SK-N-SH (cell line): Measurements from ENCODE around the gene PDHA2. TPM values are rescaled to one million over a fixed set of nuclear protein-coding genes. Genes with fewer than 3 reads are reported as not detected.

ENCODE experiments used
- CTCF ChIA-PET: fragments of 300-600, 350-600 bp; formaldehyde crosslinking; extraction: SDS; loops from one replicate; lab custom pipeline; 2021; lab: Yijun Ruan, JAX
- POLR2A ChIA-PET: fragments of 350-600 bp; sonication (Branson Sonifier 250); formaldehyde crosslinking; extraction: SDS; loops from one replicate; lab custom pipeline; 2020; ENCODE audit warnings: antibody characterized with exemption, inconsistent platforms; lab: Yijun Ruan, JAX
- DNase-seq: peaks from one replicate; pipeline ENCODE4 v3.0.0; 2012
- H2AFZ ChIP-seq: fragments of 200-600 bp; sonication (generic); 2 replicates; pipeline ENCODE4 v1.8.1; 2016; ENCODE audit warnings: antibody characterized with exemption, mild to moderate bottlenecking, low read depth
- H3F3A ChIP-seq: fragments of 200-600 bp; sonication (generic); replicated peaks from 2 replicates; pipeline ENCODE3; 2016; ENCODE audit warnings: antibody characterized with exemption, mild to moderate bottlenecking; ENCODE audit not compliant: insufficient read depth
- H3K27ac ChIP-seq, 2 experiments: fragments of 200-500 bp in 1 of 2; fragments of 200-600 bp in 1 of 2; sonication (Bioruptor generic) in 1 of 2; sonication (generic), shearing (Covaris generic) in 1 of 2; 2 replicates each; pipeline versions ENCODE4 v1.5.1 to v1.6.1; 2014 to 2016; ENCODE audit warnings: low read depth in 2 of 2, inconsistent platforms in 1 of 2, low read length in 1 of 2, mild to moderate bottlenecking in 1 of 2, mixed read lengths in 1 of 2
- H3K27me3 ChIP-seq: fragments of 200-600 bp; sonication (generic), shearing (Covaris generic); 2 replicates; pipeline ENCODE4 v1.6.1; 2016; ENCODE audit warnings: mixed run types; ENCODE audit not compliant: insufficient read depth
- H3K36me3 ChIP-seq, 2 experiments: fragments of 200-500 bp in 1 of 2; fragments of 200-600 bp in 1 of 2; sonication (Bioruptor generic) in 1 of 2; sonication (generic) in 1 of 2; replicated peaks in 1 of 2; 2 replicates each; pipeline versions ENCODE3 to v1.5.1; 2014 to 2016; ENCODE audit warnings: low read length in 1 of 2, mild to moderate bottlenecking in 1 of 2; ENCODE audit not compliant: insufficient read depth in 2 of 2, control insufficient read depth in 1 of 2
- H3K4me1 ChIP-seq, 2 experiments: fragments of 200-500 bp in 1 of 2; fragments of 200-600 bp in 1 of 2; sonication (Bioruptor generic) in 1 of 2; sonication (generic), shearing (Covaris generic) in 1 of 2; 2 replicates each; pipeline versions ENCODE4 v1.5.1 to v1.6.1; 2014 to 2016; ENCODE audit warnings: low read depth in 1 of 2, low read length in 1 of 2, mixed run types in 1 of 2; ENCODE audit not compliant: insufficient read depth in 2 of 2, control insufficient read depth in 1 of 2
- H3K4me2 ChIP-seq: fragments of 200-600 bp; sonication (generic), shearing (Covaris generic); 2 replicates; pipeline ENCODE4 v1.6.1; 2017; ENCODE audit warnings: mixed run types
- H3K4me3 ChIP-seq, 2 experiments: fragments of 200-500 bp in 1 of 2; fragments of 200-600 bp in 1 of 2; sonication (Bioruptor generic) in 1 of 2; sonication (generic), shearing (Covaris generic) in 1 of 2; 2 replicates each; pipeline versions ENCODE4 v1.5.1 to v1.8.1; 2014 to 2016; ENCODE audit warnings: low read depth in 2 of 2, inconsistent platforms in 1 of 2, low read length in 1 of 2, mild to moderate bottlenecking in 1 of 2, mixed read lengths in 1 of 2, moderate library complexity in 1 of 2
- H3K79me2 ChIP-seq: fragments of 200-600 bp; sonication (generic); 2 replicates; pipeline ENCODE4 v1.8.1; 2017; ENCODE audit warnings: mild to moderate bottlenecking; ENCODE audit not compliant: insufficient read depth
- H3K9ac ChIP-seq: fragments of 200-600 bp; sonication (generic); 2 replicates; pipeline ENCODE4 v1.6.1; 2017; ENCODE audit warnings: mixed run types
- H3K9me2 ChIP-seq: fragments of 200-600 bp; sonication (generic); 2 replicates; pipeline ENCODE4 v1.6.1; 2017; ENCODE audit warnings: mixed run types
- H3K9me3 ChIP-seq: fragments of 200-600 bp; sonication (generic); 2 replicates; pipeline ENCODE4 v1.6.1; 2017; ENCODE audit warnings: mixed run types, mild to moderate bottlenecking, moderate library complexity
- H4K20me1 ChIP-seq: fragments of 200-600 bp; sonication (generic); 2 replicates; pipeline ENCODE4 v1.6.1; 2017; ENCODE audit warnings: mild to moderate bottlenecking, mixed run types; ENCODE audit not compliant: insufficient read depth
- CHD2 ChIP-seq: fragments of 150-350 bp; IDR thresholded peaks from 2 replicates; pipeline ENCODE4 v1.6.1; 2018; ENCODE audit warnings: low read length; ENCODE audit not compliant: partially characterized antibody
- CTCF ChIP-seq: fragments of 200-600 bp; sonication (generic); IDR thresholded peaks from 2 replicates; pipeline ENCODE4 v1.6.1; 2017; ENCODE audit warnings: antibody characterized with exemption, mild to moderate bottlenecking, moderate library complexity
- EZH2phosphoT487 ChIP-seq: fragments of 200-600 bp; sonication (generic); IDR thresholded peaks from 2 replicates; pipeline ENCODE4 v1.6.1; 2017; ENCODE audit warnings: low read depth, mixed run types, mild to moderate bottlenecking, antibody characterized with exemption, moderate library complexity, borderline replicate concordance
- FOSL2 ChIP-seq: IDR thresholded peaks from 2 replicates; pipeline ENCODE4 v1.4.0; 2012; ENCODE audit warnings: low read depth, mild to moderate bottlenecking, moderate library complexity, borderline replicate concordance
- FOXM1 ChIP-seq: IDR thresholded peaks from 2 replicates; pipeline ENCODE4 v1.4.0; 2012; ENCODE audit warnings: low read depth, mild to moderate bottlenecking
- MAX ChIP-seq: IDR thresholded peaks from 2 replicates; pipeline ENCODE4 v1.4.0; 2012; ENCODE audit warnings: low read depth
- MEF2A ChIP-seq: IDR thresholded peaks from 2 replicates; pipeline ENCODE4 v1.4.0; 2012; ENCODE audit warnings: low read depth, borderline replicate concordance
- MXI1 ChIP-seq: IDR thresholded peaks from 2 replicates; pipeline ENCODE4 v1.6.1; 2012; ENCODE audit warnings: mild to moderate bottlenecking, low read depth, low read length, improper control_type of control experiment
- NRF1 ChIP-seq: IDR thresholded peaks from 2 replicates; pipeline ENCODE4 v1.6.1; 2012; ENCODE audit warnings: low read depth, mild to moderate bottlenecking, low read length
- RCOR1 ChIP-seq: fragments of 150-350 bp; IDR thresholded peaks from 2 replicates; pipeline ENCODE4 v1.6.1; 2017; ENCODE audit warnings: antibody characterized with exemption, low read length
- REST ChIP-seq: IDR thresholded peaks from 2 replicates; pipeline ENCODE4 v1.6.1; 2012; ENCODE audit warnings: mild to moderate bottlenecking, low read depth, low read length, moderate library complexity
- RXRA ChIP-seq: IDR thresholded peaks from 2 replicates; pipeline ENCODE4 v1.4.0; 2012; ENCODE audit warnings: low read depth, mild to moderate bottlenecking, borderline replicate concordance
- TEAD4 ChIP-seq: IDR thresholded peaks from 2 replicates; pipeline ENCODE4 v1.4.0; 2012; ENCODE audit warnings: mild to moderate bottlenecking, borderline replicate concordance; ENCODE audit not compliant: insufficient read depth
- USF1 ChIP-seq: IDR thresholded peaks from 2 replicates; pipeline ENCODE4 v1.4.0; 2012; ENCODE audit warnings: low read depth, borderline replicate concordance
- YY1 ChIP-seq: IDR thresholded peaks from 2 replicates; pipeline ENCODE4 v1.4.0; 2012; ENCODE audit warnings: low read depth, mild to moderate bottlenecking
- WGBS: methylation state at CpG from one replicate; pipeline ENCODE4 v1.1.6; 2017; ENCODE audit warnings: low lambda C conversion rate; 5-methylcytosine and 5-hydroxymethylcytosine counted together
- polyA plus RNA-seq, 3 experiments: library from polyadenylated mRNA; depleted of rRNA; stranded (reverse); fragments of >200 nt; gene quantifications; 2 replicates each; pipeline ENCODE4 v1.2.3, GENCODE V29; 2012
- TF ChIP-seq, protein P1 (sequence below): IDR thresholded peaks from 2 replicates; pipeline ENCODE4; 2012
- TF ChIP-seq, protein P2 (sequence below): fragments of 150-350 bp; IDR thresholded peaks from 2 replicates; pipeline ENCODE4 v1.6.1; 2016; ENCODE audit warnings: mild to moderate bottlenecking, low read depth, low read length

Gene PDHA2
- polyA plus RNA-seq, 1 of the 3 experiments (the other 2 are of a cell fraction), result not detected

GRCh38 chr4:95877636-95878035 lies 37.7 kb downstream of the PDHA2 start:
- no peak overlapping the region for H3K4me2 ChIP-seq
- 0 out of 2 replicates have a peak, but pooled peaks cover 6% of the 10 kb centered on the region for H3K9me3 ChIP-seq
- CTCF ChIA-PET, result interaction anchor here (1.1 kb wide), 1 partner anchor 41 kb away, joined by 3 read pairs; no protein-coding TSS in a partner anchor
- POLR2A ChIA-PET, result no interaction called here
- 86% methylated on average over 1 of the region's 1 CpG for WGBS
- no peaks in the 10 kb centered on the region for H3F3A ChIP-seq
- H3K36me3 ChIP-seq, result no peaks in the 10 kb centered on the region
- no peaks in the 10 kb centered on the region for H4K20me1 ChIP-seq
- no peak for TF ChIP-seq MEF2A
- no peak for TF ChIP-seq CTCF
- no peak for TF ChIP-seq RXRA
- TF ChIP-seq, protein P1, sequence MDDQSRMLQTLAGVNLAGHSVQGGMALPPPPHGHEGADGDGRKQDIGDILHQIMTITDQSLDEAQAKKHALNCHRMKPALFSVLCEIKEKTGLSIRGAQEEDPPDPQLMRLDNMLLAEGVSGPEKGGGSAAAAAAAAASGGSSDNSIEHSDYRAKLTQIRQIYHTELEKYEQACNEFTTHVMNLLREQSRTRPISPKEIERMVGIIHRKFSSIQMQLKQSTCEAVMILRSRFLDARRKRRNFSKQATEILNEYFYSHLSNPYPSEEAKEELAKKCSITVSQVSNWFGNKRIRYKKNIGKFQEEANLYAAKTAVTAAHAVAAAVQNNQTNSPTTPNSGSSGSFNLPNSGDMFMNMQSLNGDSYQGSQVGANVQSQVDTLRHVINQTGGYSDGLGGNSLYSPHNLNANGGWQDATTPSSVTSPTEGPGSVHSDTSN, result no peak
- TF ChIP-seq RCOR1, result no peak
- TF ChIP-seq TEAD4, result no peak
- no peak for TF ChIP-seq FOXM1
- TF ChIP-seq NRF1, result no peak
- TF ChIP-seq, protein P2, sequence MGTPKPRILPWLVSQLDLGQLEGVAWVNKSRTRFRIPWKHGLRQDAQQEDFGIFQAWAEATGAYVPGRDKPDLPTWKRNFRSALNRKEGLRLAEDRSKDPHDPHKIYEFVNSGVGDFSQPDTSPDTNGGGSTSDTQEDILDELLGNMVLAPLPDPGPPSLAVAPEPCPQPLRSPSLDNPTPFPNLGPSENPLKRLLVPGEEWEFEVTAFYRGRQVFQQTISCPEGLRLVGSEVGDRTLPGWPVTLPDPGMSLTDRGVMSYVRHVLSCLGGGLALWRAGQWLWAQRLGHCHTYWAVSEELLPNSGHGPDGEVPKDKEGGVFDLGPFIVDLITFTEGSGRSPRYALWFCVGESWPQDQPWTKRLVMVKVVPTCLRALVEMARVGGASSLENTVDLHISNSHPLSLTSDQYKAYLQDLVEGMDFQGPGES, result no peak
- TF ChIP-seq MXI1, result no peak
- no peak for TF ChIP-seq YY1
- TF ChIP-seq FOSL2, result no peak
- no peak for DNase-seq
- H3K79me2 ChIP-seq, result no peaks in the 10 kb centered on the region
- H3K9ac ChIP-seq, result no peak overlapping the region
- no peaks in the 10 kb centered on the region for H3K27me3 ChIP-seq
- no peak overlapping the region for H3K4me3 ChIP-seq
- H2AFZ ChIP-seq, result no peak overlapping the region
- no peaks in the 10 kb centered on the region for H3K4me1 ChIP-seq
- H3K27ac ChIP-seq, result no peak overlapping the region
- H3K9me2 ChIP-seq, result no peaks in the 10 kb centered on the region

GRCh38 chr4:95887551-95887950 lies 47.7 kb downstream of the PDHA2 start:
- no peaks in the 10 kb centered on the region for H3K9me2 ChIP-seq
- no peaks in the 10 kb centered on the region for H3K36me3 ChIP-seq
- no peak overlapping the region for H3K4me3 ChIP-seq
- no peaks in the 10 kb centered on the region for H3F3A ChIP-seq
- WGBS, result 57% methylated on average over 3 of the region's 3 CpGs
- ChIA-PET POLR2A (no interaction called here), CTCF (interaction anchor here (1.0 kb wide), 1 partner anchor 8 kb away, joined by 3 read pairs; no protein-coding TSS in a partner anchor)
- no peaks in the 10 kb centered on the region for H4K20me1 ChIP-seq
- no peak overlapping the region for H3K4me2 ChIP-seq
- no peak overlapping the region for H3K27ac ChIP-seq
- H2AFZ ChIP-seq, result no peak overlapping the region
- no peak for DNase-seq
- no peaks in the 10 kb centered on the region for H3K79me2 ChIP-seq
- no peak overlapping the region for H3K9ac ChIP-seq
- no peaks in the 10 kb centered on the region for H3K4me1 ChIP-seq
- H3K27me3 ChIP-seq, result no peaks in the 10 kb centered on the region
- no peaks in the 10 kb centered on the region for H3K9me3 ChIP-seq
- no peak for TF ChIP-seq REST
- no peak for TF ChIP-seq CHD2
- no peak for TF ChIP-seq RXRA
- no peak for TF ChIP-seq MAX
- TF ChIP-seq, protein P1, result no peak
- TF ChIP-seq EZH2phosphoT487, result no peak
- no peak for TF ChIP-seq MXI1
- TF ChIP-seq USF1, result no peak
